HG02571 (cell line): ENCODE measurements around the gene S100A14.
"Not testable (repeated sequence)": the region's sequence is repeated elsewhere in the genome, so short reads cannot be mapped to it uniquely, and the experiment has no call there.

Experiments used
- ATAC-seq: cut with Tn5 transposase; IDR thresholded peaks from one replicate; pipeline ENCODE4 v1.9.1; 2021; ENCODE audit warnings: mild to moderate bottlenecking, moderate library complexity; ENCODE audit not compliant: unreplicated experiment

Gene S100A14

DNA sequence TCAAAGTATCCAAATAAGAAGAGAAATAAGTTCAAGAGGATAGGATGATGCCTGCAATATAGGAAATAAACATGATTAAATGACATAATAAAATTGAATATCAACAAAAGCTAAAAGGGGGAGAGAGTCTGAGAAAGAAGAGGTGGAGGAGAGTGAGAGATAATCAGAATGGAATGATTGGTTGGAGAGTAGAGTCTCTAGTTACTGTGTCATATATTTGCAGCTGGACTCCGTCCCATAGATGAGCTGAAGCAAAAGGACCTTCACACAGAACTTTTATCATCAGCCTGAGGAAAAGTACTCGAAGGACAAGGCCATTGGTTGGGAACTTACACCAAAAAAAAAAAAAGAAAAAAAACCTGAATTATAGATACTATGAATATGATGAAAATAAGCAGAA lies 27.6 kb downstream of the S100A14 start:
- ATAC-seq: no peak

DNA sequence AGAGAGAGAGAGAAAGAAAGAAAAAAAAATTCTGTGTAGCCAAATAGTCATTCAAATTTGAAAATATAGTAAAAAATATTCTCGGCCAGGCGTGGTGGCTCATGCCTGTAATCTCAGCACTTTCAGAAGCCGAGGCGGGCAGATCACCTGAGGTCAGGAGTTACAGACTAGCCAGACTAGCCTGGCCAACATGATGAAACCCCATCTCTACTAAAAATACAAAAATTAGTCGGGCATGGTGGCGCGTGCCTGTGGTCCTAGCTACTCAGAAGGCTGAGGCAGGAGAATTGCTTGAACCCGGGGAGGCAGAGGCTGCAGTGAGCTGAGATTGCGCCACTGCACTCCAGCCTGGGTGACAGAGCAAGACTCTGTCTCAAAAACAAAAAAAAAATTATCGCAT lies 28.1 kb downstream of the S100A14 start:
- ATAC-seq: not testable (repeated sequence)

DNA sequence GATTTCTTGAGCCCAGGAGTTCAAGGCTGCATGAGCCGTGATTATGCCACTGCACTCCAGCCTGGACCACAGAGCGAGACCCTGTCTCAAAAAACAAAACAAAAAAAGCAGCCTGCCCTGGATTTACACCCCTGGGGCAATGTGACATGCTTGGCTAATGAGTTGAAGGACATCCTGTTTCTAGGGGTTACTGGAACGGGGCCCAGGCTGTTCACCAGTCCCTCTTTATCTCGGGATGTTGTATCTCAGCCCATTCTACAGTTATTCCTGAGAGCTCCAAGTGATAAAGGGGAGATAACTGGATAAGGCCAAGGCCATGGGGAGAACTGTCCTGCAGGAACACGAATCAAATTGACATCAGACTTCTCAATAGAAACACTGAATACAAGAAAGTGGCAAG lies 28.8 kb downstream of the S100A14 start:
- no peak for ATAC-seq

DNA sequence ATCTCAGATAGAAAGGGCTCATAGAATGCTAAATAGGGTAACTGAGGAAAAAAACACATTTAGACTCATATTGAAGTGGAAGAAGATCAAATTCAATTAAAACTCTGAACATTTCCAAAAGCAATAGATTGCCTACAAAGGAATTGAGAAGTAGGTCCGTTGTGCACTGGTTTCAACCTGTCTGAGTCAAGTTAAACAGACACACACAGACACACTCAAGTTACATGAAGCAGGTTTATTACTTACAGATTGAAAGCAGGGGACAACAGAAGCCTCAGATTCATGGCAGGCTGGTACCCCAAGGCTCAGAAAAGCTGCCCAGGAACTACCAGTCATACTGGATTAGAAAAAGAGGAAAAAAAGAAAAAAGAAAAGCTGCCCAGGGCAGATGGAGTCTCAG lies 29.8 kb downstream of the S100A14 start:
- ATAC-seq: no peak

DNA sequence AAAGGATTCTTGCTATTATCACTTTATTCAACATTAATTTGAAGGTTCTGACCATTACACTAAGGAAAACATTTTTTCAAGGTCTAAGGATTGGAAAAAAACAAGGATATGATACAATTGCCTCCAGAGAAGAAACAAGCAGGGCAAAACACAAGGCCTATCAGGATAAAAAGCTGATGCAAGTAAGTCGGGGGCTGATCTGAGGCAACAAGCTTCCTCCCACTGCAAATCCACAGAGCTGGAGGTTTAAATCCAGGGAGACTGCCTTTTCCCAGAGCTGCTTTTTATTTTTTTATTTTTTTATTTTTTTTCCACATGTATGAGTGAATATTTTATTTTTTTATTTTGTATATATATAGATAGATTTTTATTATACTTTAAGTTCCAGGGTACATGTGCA lies 31.1 kb downstream of the S100A14 start:
- no peak for ATAC-seq

DNA sequence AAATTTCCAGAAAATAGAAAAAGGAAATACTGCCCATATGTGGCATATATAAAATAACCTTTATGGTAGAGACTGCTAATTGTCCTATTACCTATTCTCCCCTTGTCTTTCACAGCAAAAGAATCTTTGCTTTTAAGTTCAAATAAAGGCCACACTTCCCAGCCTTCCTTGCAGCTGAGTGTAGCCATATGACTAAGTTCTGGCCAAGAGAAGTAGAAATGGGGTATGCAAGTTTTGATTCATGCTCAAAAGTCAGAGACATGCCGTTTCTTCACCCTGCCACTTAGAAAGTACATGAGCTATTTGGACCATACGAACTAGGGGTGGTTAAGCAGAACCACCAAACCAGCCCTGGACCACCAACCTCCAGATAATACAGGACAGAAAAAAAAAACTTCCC lies 32.1 kb downstream of the S100A14 start:
- no peak for ATAC-seq

DNA sequence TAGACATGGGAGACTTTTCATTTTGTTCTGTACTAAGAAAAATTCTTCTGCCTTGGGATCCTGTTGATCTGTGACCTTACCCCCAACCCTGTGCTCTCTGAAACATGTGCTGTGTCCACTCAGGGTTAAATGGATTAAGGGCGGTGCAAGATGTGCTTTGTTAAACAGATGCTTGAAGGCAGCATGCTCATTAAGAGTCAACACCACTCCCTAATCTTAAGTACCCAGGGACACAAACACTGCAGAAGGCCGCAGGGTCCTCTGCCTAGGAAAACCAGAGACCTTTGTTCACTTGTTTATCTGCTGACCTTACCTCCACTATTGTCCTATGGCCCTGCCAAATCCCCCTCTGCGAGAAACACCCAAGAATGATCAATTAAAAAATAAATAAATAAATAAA lies 32.6 kb downstream of the S100A14 start:
- not testable (repeated sequence) for ATAC-seq

DNA sequence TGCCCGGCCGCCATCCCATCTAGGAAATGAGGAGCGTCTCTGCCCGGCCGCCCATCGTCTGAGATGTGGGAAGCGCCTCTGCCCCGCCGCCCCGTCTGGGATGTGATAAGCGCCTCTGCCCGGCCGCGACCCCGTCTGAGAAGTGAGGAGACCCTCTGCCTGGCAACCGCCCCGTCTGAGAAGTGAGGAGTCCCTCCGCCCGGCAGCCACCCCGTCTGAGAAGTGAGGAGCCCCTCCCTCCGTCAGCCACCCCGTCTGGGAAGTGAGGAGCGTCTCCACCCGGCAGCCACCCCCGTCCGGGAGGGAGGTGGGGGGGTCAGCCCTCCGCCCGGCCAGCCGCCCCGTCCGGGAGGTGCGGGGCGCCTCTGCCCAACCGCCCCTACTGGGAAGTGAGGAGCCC lies 33.3 kb downstream of the S100A14 start:
- ATAC-seq: not testable (repeated sequence)

DNA sequence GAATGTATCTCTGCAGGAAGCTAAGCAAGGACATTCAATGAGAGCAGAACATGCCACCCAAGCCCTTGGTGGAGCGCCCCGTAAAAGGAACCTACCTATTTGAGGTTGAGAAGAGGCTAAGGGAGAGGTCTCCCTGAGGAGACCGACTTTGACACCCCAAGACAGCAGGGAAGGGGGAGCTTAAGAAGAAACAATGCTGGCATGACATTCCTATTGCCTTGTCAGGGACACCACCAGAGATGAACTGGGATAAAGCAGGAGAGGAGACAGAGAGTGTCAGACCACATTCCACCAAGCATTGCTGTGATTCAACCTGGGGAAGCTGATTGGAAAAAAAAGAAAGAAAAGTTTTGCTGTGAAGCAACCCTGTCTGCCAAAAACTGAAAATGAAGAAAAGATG lies 37.2 kb downstream of the S100A14 start:
- ATAC-seq: no peak

DNA sequence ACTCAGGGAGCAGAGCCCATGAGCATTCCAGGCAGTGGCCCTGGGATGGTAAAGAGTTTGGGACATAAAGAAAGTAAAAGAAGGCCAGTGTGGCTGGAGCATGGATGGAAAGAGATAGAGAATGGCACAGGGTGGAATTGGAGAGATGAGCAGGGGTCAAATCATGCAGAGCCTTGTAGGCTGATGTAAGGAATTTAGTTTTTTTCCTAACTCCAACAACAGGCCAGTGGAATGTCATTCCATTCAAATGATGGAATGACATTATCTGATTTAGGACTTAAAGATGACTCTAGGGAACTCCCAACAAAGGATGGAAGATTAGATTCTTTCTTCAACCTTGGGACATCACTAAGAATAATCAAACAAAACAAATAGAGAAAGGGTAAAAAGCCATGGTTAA lies 37.6 kb downstream of the S100A14 start:
- no peak for ATAC-seq

DNA sequence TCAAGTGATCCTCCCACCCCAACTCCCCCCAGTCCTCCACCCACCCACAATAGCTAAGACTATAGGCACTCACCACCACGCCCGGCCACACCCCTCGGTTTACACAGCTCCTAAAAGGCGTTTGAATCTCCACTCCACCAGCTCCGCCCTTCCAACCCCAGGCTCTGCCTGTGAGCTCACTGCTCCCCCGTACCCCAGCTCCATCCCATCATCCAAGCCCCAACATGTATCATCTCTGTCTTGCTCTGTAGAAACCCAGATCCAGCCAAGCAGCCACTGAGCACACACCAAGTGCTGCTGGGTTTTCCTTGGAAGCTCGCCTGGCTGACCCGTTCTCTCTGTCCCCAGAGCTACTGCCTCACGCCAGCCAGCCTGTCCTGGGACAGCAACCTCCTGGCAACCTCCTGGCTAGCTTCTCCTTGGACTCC lies 38.5 kb downstream of the S100A14 start:
- ATAC-seq: no peak

DNA sequence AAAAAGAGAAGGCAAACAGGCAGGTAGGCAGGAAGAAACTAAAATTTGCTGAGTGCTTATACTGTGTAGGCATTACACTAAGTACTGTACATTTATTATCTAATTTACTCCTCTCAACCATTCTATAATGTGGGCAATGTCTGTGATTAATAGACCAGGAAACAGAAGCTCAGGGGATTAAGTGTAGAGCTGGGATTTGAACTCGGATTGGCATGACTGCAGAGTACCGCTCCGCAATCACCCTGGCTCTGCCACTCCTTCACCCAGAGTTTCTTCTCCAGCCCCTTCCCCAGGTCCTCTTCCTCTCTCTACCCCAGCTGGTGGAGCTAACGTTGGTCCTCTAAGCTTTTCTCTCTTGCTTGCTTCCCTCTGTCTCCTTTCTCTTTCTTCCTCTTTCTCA lies 39.0 kb downstream of the S100A14 start:
- no peak for ATAC-seq

DNA sequence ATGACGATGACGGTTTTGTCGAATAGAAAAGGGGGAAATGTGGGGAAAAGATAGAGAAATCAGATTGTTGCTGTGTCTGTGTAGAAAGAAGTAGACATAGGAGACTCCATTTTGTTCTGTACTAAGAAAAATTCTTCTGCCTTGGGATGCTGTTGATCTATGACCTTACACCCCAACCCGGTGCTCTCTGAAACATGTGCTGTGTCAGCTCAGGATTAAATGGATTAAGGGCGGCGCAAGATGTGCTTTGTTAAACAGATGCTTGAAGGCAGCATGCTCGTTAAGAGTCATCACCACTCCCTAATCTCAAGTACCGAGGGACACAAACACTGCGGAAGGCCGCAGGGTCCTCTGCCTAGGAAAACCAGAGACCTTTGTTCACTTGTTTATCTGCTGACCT lies 40.6 kb downstream of the S100A14 start:
- ATAC-seq: not testable (repeated sequence)

DNA sequence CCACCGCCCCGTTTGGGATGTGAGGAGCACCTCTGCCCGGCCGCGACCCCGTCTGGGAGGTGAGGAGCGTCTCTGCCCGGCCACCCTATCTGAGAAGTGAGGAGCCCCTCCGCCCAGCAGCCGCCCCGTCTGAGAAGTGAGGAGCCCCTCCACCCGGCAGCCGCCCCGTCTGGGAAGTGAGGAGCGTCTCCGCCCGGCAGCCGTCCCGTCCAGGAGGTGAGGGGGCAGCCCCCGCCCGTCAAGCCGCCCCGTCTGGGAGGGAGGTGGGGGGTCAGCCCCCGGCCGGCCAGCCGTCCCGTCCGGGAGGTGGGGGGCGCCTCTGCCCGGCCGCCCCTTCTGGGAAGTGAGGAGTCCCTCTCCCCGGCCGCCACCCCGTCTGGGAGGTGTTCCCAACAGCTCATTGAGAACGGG lies 41.0 kb downstream of the S100A14 start:
- not testable (repeated sequence) for ATAC-seq

DNA sequence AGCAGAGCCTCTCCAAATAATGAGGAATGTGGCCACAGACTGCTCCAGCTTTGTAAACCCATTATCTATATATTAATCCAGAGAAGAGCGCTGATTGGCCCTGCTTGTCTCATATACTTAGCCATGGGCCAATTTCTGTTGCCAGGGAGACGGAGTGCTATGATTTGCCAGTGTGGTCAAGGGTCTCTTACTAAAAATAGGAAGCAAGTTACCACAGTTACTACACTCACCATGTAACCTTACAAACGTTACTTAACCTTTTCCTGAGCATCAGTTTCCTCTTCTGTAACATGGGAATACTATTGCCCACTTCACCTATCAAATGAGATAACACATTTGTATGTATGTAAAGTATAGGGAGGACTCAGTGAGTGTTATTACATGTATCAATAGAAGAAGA lies 42.8 kb downstream of the S100A14 start:
- no peak for ATAC-seq

DNA sequence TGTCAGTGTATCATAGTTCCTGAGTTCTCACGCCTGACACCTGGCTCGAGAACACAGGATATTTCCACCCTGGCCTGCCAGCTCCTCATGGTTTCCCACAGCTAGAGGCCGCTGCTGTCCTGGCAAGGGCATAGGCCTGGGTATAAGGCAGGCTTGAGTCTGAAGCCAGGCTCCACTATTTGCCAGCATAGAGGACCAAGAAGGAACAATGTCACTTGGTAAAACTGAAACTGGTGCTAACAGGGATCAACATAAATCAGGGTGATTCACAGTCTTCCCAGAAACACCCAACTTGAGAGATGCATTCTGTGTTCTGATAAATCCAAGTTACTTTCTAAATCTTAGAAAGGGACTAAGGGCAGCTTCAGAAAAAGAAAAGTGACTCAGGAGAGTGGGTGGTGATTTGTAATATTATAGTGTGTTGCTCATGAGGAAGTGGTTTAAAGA lies 43.5 kb downstream of the S100A14 start:
- no peak for ATAC-seq

DNA sequence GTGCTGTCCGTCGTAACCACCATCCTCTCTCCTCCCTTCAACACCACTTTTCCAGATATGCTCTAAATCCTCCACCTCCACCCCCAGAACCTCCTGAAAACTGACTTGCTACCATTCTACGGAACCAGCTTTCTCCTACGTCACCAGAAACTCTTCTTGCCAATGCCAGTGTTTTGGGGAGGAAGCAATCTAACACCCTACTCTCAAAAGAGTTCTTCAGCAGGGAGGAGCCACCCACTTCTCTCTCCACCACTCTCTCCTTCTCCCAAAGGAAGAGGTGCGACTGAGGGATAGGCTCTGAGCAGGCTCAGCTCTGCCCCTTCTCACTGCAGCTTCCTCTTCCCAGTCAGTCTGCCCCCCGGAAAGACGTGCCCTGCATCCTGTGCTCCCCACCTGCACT lies 44.4 kb downstream of the S100A14 start:
- ATAC-seq: no peak

DNA sequence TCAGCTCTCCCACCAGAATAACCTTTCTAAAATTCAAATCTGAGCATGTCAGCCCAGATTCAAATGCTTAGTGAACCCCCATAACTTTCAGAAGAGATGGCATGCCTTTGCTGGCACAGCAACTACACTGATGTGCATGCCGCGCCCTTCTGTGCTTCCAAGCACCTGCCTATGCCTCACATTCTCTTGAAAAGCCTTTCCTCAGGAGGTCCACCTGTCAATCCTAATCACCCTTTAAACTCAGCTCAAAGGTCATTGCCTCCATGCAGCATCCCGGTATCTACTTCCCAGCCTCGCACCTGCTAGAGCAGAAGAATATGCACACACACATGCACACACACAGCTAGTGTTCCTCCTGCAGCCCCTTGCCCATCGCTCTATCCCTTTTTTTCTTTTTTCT lies 45.3 kb downstream of the S100A14 start:
- ATAC-seq: no peak

DNA sequence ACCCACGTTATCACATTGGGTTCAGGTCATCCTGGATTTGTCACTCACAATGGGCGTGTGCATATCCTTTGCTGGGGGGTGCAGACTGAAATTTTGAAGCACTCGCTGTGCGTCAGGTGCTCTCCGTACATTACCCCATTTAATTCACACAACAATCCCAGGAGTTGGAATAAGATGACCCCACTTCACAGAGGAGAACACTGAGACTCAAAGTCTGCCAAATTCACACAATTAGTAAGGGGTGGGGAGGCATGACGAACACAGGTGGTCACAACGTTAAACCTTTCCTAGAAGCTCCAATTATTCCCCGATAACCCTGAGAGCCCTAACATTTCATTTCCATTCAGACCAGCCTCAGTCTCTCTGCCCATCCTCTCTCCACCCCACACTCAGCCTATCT lies 46.7 kb downstream of the S100A14 start:
- no peak for ATAC-seq

DNA sequence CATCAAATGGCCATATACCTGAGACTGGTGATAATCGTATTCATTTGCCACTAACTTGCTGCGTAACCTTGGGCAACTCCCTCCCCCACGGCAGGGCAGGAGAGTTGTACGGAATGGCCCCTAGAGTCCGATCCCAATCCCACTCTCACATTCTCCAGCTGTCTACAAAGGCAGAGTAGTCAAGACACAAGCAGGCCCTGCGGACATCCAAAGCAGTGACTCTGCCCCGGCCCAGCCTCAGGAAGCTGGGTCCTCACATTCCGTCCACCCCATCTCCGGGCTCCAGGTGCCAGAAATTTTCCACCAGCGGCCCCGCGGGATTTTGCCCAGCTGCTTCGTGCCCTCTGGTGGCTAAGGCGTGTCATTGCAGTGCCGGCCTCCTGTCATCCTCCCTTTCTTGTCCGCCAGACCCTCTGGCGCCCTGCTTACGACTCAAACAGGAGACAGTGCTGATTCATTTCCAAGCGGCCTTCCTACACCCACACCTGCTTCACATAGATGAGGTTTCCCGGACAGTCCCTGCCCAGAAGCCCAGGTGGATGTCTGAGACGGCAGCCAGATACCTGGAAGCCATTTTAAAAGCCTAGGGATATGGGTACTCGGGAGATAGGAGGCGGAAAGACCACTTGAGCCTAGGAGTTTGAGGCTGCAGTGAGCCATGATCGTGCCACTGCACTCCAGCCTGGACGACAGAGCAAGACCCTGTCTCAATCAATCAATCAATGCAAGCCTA lies 47.6 kb downstream of the S100A14 start:
- no peak for ATAC-seq

DNA sequence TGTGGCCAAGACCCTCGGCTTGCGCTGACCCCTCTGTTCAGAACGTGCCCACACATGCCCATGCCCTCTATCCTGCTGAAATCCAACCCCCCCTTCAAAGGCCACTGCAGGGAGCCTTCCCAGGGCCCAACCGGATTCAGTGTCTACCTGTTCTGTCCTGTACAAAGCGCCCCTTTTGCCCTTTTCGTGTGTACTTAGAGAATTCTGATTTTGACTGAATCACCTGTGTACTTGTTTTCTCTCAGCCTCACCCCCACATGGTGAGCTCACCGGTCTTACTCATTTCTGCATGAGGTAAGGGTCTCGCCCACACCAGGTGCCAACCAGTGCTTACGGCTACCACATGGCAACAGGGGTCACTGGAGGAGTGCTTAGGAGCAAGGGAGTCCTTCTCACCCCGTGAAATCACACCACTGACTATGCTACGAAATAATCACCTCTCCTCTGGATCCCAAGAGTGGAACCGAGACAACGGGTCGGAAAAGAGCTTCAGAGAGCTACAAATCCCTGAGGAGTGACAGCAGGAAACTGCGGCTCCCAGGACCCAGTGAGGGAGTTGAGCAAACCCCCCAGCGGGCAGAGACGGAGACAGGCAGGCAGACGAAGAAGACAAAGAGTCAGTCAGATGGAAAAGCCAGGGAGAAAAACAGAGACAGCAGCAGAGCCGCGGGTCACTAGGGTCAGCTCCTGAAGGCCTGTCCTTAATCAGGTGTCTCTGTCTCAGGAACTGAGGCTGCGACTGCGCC lies 48.3 kb downstream of the S100A14 start:
- no peak for ATAC-seq
